Hematopoietic multipotent progenitor cell treated with erythropoietin and hydrocortisone succinate and interleukin-3 and kit ligand, for 17 days (in vitro differentiated cells): ENCODE results near the gene GRK7.
A peak's percentile ranks its signal among the peaks of the same experiment; 100 is the strongest.

Source experiments
- DNase-seq: peaks from one replicate; pipeline ENCODE4 v3.0.0-alpha.2; 2015; ENCODE audit warnings: low spot score

The GRK7 gene, protein sequence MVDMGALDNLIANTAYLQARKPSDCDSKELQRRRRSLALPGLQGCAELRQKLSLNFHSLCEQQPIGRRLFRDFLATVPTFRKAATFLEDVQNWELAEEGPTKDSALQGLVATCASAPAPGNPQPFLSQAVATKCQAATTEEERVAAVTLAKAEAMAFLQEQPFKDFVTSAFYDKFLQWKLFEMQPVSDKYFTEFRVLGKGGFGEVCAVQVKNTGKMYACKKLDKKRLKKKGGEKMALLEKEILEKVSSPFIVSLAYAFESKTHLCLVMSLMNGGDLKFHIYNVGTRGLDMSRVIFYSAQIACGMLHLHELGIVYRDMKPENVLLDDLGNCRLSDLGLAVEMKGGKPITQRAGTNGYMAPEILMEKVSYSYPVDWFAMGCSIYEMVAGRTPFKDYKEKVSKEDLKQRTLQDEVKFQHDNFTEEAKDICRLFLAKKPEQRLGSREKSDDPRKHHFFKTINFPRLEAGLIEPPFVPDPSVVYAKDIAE (N-terminal part only)

DNA sequence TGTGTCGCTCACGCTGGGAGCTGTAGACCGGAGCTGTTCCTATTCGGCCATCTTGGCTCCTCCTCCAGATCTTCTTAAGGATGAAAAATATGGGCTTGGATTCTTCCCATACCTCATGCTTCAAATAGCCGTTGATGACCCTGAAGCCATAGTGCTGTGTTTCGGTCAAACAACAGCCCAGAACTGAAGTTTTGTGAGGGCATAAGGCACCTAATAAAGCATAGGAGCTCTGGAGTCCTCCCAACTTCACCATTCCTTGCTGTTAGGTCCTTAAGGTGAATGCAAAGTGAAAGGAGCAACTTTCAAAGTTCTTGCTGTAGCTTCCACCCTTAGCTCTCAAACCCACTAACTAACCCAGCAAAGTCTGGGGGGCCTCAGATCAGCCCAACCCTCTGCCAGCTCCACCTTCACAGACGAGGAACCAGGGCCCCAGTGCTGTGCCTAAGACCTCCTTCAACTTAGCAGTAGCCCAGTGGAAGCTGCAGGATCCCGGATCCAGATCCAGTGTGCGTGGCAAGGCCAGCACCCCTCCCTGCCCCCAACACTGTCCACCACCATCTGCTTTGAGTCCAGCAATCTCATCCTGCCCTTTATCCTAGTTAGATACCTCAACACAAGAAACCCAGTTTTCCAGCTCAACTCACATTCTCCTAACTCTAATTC lies at the start of gene GRK7:
Gene GRK7, plus strand, starts transcription at position 321 of the 663 bp plus-strand sequence. CDS start 14,877 bp downstream, outside the sequence.
- no peak for DNase-seq

DNA sequence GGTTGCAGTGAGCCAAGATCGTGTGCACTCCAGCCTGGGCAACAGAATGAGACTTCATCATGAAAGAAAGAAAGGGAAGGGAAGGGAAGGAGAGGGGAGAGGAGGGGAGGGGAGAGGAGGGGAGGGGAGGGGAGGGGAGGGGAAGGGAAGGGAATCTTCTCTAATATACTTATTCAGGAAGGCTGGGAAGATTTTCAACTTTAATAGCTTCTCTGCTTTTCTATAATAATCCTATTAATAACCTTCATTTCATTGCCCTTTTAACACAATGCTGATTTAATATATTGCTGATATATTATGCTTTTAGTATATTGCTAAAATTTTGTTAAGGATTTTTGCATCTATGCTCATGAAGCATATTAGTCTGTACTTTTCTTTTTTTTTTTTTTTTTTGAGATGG lies 48.5 kb upstream of the GRK7 start:
- DNase-seq: no peak

DNA sequence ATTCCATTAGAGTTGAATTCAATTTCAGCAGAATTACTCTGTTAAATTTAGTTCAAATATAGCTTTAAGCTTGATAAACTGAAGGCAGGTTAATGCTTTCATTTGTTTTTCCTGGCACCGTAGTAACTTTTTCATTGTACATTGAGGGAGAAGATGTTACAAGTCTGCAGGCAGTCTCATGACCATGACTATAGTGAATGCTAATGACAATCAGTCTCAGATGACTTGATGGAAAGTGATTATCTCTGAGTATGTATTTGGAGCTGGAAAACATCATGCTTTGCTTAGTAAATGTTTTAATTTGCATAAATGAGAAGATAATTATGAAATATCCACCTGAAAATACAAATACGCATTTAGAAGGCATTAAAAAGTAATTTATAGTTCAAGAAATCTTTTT lies 41.1 kb upstream of the GRK7 start:
- DNase-seq: no peak

DNA sequence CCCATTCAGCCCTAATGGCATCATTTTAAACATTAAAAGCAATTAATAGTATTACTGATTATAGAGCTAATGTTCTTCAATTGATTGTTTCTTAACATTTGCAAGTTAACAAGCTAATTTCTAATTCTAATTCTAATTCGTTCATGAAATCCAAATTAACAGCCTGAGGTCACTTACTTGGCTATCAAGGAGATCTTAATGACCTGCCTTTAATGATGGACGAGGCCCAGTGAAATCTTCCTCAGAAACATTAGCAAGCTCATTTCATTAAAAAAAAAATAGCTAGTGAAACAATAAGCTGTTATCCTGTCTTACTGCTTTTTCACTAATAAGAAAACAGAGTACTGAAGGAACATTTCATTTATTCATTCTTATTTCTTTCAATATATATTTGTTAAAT lies 40.6 kb upstream of the GRK7 start:
- DNase-seq: no peak

DNA sequence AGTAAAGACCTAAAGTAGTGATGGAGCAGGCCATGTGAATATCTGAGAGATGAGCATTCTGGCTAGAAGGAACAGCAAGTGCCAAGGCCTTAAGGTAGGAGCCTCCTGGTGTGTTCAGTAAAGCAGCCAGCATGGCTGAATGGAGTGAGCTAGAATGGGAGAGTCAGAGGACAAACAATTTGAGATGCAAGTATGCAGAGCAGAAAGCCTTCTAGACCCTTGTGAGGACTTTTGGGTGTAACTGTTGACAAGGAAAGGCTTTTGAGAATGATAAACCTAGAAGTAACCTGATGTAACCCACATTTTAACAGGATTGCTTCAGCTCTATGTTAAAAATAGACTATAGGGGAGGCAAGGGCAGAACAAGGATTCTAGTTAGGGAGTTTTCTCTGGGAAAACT lies 40.0 kb upstream of the GRK7 start:
- no peak for DNase-seq

DNA sequence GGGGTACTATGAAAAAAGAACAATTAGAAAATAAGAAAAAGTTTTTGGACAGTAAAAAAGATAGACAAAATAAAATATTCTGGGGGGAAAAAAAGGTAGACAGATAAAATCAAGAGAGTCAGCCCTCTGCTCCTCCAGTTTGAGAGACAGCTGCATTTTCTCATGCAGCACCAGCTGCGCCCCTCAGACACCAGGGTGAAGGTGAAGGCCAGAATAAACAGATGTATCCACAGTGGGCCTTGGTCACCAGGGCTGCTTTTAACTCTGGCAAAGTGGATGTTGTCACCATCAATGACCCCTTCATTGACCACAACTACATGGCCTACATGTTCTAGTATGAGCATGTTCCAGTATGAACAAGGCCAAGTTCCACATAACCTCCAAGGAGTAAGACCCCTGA lies 39.0 kb upstream of the GRK7 start:
- DNase-seq: no peak

DNA sequence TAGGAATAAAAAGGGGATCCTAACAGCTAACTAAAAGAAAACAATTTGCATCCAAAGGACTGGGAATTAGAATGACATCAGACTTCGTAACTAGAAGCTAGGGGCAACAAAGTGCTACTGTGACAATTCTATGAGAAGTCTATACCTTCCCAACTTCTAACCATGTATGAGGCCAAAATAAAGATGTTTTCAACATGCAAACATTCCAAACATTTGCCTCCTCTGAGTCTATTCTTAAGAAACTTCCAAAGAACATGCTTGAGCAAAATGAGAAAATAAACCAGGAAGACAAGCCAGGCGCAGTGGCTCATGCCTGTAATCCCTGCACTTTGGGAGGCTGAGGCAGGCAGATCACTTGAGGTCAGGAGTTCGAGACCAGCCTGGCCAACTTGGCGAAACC lies 38.2 kb upstream of the GRK7 start:
- no peak for DNase-seq

DNA sequence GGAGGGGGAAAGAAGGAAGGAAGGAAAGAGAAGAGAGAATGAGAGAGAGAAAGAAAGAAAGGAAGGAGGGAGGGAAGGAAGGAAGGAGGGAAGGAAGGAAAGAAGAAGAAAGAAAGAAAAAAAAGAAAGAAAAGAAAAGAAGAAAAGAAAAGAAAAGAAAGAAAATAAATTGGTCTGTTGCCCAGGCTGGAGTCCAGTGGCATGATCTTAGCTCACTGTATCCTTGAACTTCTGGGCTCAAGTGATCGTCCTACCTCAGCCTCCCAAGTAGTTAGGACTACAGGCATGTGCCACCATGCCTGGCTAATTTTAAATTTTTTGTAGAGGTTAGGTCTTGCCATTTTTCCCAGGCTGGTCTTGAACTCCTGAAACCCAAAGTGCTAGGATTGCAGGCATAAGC lies 36.7 kb upstream of the GRK7 start:
- no peak for DNase-seq

DNA sequence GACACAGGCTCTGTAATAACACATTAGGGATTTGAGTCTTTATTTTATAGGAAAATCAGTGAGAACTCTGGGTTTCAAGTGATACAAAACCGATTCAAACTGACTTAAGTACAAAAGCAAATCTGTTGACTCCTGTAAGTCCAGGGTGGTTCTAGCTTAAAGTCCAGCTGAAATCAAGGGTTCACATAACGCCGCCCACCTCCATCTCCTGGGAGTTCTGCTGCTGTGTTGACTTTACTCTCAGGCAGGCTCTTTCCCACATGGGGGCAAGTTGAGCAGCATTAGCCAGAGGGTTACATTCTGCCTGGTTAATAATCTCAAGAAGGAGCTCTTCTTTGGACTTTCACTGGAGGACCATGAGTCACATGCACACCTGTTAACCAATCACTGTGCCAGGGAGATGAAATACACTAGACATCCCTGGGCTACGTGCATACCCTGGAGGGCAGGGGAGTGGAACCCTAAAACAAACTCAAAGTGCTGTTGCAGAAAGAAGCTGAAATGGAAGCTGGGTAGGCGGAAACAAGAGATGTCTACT lies 34.8 kb upstream of the GRK7 start:
- no peak for DNase-seq

DNA sequence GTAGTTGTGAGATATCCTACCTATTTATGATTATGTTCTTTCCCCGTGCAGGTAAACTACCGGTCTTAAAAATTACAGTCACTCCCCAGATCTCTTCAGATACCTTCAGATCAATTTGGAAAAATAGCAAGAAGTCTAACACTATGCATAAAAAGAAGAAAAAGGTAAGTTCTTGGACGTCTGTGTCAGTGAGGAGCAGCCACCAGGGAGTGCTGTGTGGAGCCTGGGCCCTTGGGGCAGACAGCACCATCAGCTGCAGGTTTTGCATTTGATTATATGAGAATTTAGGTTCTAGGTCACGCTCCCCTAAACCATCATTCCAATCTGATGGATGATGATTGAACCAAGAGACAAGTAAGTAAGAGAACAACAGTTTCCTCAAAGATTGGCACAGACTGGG lies 34.0 kb upstream of the GRK7 start:
- peak; percentile 20 for DNase-seq

DNA sequence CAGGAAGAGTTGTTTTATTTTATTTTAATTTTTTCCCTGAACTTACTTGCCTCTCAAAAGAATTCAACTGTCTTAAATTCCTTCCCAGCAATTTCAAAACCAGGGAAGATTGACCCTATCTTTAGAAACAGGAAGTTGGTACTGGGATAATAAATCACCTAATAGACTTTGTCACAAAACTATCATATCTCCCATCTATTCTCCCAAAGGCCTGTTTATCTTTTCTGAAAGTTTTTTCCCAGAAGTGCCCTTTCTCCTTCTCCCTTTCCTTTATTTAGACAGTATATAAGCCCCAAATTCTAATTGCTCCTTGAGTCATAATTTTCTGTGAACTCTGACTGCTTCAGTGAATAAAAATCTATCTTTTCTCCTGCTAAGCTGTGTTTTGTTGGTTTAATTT lies 28.0 kb upstream of the GRK7 start:
- DNase-seq: no peak

DNA sequence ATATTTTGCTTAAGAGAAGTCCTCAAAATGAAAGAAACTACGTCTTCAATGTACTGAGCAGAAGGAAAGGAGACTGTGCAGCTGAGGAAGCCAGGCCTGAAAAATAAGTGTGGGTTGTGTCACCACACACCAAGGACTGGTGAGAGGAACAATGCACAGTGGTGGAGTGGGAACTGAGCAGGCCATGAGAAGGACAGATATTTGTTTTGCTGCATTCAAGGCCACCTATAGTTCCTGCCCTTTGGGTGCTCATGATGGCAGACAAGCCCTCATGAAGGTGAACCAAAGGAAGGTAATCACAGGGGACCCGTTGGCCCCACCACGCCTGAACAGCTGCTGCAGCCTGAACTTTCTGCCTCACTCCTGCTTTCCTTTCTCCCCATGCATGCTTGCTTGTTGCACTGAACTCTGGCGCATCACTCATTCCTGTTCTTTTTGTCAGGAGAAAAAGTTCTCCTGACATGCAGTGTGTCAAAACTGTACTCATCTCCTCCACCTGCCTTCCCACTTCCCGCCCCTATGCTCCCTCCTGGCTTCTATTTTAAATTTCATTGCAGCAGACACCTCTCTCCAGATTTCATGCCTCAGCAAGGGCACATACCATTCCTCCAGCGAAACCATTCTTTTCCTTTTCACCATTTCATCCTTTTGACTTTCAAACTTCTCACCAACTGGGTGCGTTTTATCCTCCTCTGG lies 27.3 kb upstream of the GRK7 start:
- DNase-seq: no peak

DNA sequence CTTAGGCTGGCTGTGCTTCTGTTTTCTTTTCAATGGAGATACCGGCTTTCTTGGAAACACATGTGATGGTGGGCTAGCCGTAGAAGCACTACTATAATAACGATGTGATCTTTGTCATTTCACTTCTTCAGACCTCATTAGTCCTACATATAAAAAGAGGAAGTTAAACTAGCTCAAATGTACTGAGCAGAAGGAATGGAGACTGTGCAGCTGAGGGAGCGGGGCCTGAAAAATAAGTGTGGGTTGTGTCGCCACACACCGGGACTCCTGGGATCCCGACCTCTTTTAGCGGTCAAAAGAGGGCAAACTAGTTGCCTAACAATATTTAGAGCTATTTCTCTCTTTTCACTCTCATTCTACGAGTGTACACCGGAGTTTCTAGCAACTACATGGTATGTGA lies 26.1 kb upstream of the GRK7 start:
- no peak for DNase-seq

DNA sequence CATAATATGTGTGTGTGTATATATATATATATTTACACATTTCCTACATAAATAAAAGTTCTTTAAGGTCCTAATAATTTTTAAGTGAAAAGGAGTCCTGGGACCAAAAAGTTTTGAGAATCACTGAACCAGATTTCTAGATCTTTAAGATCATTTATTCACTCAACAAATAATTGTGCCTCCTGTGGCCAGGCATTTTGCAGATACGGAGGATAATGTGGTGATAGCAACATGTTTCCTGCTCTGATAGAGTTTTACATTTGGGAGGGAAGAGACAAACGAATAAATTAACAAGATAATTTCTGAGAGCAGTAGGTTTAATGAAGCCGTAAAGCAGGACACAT lies 25.6 kb upstream of the GRK7 start:
- DNase-seq: no peak

DNA sequence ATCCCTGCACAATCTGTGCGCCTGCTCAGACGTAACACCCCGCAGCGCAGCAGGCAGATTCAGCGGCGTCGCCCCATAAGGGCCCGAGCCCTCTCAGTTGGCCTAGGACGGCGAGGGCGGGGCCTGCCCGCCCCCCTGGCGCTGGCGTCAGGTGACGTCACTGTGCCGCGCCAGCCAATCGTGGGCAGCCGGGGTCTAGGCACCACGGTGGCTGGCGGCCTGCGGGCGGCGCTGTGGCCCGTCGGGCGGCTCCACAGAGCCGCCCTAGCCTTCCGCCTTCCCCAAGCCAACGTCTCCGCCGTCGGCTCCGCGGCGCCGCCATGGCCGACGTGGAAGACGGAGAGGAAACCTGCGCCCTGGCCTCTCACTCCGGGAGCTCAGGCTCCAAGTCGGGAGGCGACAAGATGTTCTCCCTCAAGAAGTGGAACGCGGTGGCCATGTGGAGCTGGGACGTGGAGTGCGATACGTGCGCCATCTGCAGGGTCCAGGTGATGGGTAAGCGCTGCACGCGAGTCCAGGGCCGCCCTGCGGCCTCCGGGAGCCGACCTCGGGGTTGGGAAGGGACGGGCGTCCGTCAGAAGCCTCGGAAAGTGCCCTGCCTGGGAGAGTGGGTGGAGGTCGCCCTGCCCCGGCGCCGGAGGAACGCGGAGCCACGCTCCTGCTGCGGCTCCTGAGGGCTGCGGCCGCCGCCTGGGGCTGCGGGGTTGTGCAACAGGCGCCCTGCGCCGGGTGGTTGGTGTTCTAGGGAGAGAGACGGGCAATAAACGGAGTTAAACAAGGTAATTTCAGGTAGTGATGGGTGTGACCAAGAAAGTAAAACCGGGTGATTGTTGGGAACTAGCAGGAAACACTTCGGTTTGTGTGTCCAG lies 25.0 kb upstream of the GRK7 start, which contains the start of gene RNF7:
Gene RNF7, plus strand, starts transcription at position 277 of the 869 bp plus-strand sequence. Its CDS starts 44 bp downstream, at position 321.
- peak; percentile 97 for DNase-seq

DNA sequence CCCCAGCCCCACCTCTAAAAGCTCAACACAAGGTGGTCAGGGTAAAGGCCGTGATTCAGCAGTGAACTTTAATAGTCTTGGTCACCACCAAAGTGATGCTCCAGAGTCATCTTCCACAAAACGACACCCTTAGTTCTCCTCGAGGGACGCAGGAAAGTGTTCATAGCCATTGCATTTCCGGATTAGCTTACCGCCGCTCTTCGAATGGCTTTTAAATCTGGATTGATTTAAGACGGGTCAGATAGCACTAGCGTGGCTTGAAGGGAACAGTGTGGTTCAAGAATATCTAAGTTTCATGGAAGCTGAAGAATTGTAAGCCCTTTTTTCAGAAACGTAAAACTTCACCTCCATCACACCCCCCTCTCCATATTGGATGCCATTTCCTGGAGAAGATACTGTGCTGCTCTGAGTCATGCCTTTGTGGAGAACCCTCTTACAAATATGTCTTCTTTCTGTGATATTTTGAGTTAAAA lies 24.3 kb upstream of the GRK7 start:
- DNase-seq: peak; percentile 53

DNA sequence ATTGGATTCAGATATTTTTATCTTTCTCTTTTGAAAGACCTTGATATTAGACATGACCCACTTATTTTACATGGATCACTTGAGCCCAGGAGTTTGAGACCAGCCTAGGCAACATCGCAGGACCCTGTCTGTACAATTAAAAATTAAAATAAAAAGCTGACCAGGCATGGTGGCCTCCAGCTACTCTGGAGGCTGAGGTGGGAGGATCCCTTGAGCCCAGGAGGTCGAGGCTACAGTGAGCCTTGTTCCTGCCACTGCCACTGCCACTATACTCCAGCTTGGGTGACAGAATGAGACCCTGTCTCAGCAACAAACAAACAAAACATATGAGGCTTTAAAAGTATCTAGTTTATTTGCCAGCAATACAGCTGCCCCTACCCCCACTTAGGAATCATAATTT lies 23.5 kb upstream of the GRK7 start:
- DNase-seq: no peak

DNA sequence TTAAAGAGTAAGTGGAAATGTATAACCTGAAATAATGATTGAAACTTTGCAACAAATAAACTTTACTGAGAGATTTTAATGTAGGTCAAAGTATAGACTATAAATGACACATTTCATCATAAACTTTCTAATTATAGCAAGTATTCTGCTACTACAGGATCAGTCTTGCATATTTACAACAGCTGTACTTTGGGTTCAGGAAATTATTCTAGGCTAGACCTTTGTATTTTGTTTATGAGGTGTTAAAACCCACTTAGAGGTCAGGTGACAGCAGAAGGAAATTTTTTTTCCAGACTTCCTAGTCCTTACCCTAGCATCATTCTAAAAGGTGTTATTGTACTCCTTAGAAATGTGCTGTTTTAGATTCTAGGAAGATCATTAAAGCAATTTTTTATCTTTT lies 22.9 kb upstream of the GRK7 start:
- no peak for DNase-seq

DNA sequence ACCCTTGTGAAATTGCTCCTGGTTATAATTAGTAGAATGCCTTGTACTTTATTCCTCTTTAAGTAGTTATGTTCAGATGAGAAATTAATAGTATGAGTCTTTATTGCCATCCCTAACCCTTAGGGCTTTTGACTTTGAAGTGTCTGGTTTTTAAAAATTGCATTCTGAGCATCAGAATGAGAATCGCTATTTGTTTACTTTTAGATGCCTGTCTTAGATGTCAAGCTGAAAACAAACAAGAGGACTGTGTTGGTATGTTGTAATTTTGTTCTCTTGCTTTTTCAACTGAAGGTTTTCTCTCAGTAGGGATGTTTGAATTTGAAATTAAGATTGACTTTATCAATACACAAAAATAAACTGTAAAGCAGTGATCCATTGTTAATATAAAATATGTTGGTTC lies 19.9 kb upstream of the GRK7 start:
- DNase-seq: no peak

DNA sequence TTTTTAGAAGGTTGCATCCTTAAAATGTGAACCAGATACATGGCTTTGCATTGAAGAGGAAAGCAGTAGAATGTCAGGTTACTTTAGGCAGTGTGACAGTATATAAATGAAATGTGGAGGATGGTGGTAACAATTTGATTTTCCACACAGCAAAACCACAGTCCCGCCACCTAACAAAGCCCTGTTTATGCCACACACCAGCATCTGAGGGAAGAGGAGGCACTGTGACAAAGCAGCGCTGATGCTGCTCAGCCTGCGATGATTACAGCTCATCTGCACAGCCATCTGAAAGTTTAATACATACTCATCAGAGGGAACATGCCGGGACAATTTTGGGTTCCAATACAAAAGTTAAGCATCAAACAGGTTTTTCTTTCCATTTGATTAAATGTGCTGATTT lies 16.2 kb upstream of the GRK7 start:
- no peak for DNase-seq

DNA sequence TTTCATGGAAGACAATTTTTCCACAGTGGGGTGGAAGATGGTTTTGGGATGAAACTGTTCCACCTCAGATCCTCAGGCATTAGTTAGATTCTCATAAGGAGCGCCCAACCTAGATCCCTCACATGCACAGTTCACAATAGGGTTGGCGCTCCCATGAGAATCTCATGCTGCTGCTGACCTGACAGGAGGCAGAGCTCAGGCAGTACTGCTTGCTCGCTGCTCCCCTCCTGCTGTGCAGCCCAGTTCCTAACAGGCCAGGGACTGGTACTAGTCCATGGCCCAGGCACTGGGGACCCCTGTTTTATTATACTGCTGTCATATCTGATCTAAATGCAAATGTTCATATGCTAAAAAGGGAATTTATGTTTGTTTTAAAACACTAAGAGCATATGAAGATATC lies 9.8 kb upstream of the GRK7 start:
- DNase-seq: no peak

DNA sequence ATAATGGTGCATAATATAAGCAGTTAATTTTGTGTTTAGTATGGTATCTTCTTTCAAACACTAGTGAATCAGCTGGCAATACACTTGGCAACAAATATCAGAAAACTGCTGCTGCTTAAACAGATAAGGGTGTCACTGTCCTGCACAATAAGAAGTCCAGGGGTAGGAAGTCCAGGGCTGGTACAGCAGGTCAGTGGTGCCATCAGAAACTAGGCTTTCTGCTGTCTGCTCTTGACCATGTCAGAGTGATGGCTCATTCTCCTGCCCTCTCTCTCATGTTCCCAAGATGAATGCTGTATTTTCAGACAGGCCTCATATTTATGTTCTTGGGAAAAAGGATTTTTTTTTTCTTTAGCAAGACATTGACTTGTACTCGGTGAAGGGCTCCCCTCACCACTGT lies 9.2 kb upstream of the GRK7 start:
- no peak for DNase-seq
